ENCODE measurements around the gene ZBTB4. TPM values are rescaled to one million over a fixed set of nuclear protein-coding genes. Genes with fewer than 3 reads are reported as not detected.

The ZBTB4 gene
- total and polyA plus RNA-seq, 9 of the 15 experiments (the other 6 are each of a cell fraction or from before 2014, with no cell fraction given), result 0.92 to 6.9 (median 3.3) TPM

DNA sequence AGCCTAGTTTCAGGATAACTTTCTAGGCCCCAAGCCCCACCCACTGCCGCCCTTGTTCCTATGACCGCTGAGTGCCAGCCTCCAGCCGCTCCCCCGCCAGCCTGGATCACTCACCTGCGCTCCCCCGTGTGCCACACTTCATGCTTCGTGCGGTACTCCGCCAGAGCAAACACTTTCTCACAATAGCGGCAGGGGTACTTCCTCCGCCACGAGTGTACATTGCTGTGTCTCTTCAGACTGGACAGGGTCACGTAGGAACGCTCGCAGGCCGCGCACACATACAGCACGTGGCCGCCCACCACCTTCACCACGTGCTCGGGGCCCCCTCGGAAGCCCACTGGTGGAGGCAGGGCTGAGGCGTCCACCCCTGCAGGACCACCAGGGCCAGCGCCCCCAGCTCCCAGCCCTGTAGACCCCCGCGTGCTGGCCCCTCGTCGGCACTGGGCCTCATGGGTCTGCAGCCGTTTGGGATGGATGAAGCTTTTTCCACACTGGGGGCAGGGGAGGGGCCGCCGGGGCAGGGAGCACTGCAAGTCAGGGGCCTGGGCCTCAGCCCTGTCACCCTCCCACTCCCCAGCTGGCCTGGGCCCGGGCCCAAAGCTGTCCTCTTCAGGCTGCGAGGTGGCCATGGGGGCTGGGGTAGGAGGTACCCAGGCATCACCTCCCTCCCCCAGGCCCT, 13.7 kb downstream of the ZBTB4 start:
- ChIA-PET CTCF (ENCODE audit: low intra/inter-chr PET ratio) (no interaction called here), POLR2A (interaction anchor here (0.5 to 2.0 kb wide), 5 partner anchors 9 to 21 kb away, joined by 3 to 6 read pairs (median 4); no protein-coding TSS in a partner anchor)
- Histone ChIP-seq H4K20me1 (replicated peaks; ENCODE audit: control insufficient read depth, insufficient read depth, low read length) (no peaks in the 10 kb centered on the region), H3K27me3 (ENCODE audit: control insufficient read depth in 2 of 2, insufficient read depth in 2 of 2, low read length in 2 of 2) (no peaks in the 10 kb centered on the region), H3K9ac (ENCODE audit: insufficient read depth in 1 of 2, low read depth in 2 of 2, low read length in 2 of 2) (no peak overlapping the region), H3K4me2 (ENCODE audit: insufficient read depth, low read length) (no peak overlapping the region), H3K27ac (ENCODE audit: extremely low read depth, low read depth, low read length) (no peak overlapping the region), H3K4me1 (replicated peaks in 1 of 2; ENCODE audit: control insufficient read depth in 2 of 2, insufficient read depth in 2 of 2, low read length in 2 of 2) (peaks cover 8 to 29% of the 10 kb centered on the region in 2 experiments), H3K9me1 (ENCODE audit: control insufficient read depth, insufficient read depth, low read length) (no peaks in the 10 kb centered on the region), H2AFZ (ENCODE audit: low read depth, low read length) (no peak overlapping the region), H3K9me3 (replicated peaks; ENCODE audit: control insufficient read depth, insufficient read depth, low read depth, low read length) (no peaks in the 10 kb centered on the region), H3K4me3 (no peak overlapping the region), H3K36me3 (ENCODE audit: control insufficient read depth, insufficient read depth, low read length) (peaks cover 37% of the 10 kb centered on the region; the same call in 1 of the 3 replicates), H3K79me2 (ENCODE audit: control insufficient read depth, insufficient read depth, low read length) (peaks cover 9% of the 10 kb centered on the region)
- in situ Hi-C loops (cut with MboI), result no loop called here
- intact Hi-C loops (cut with micrococcal nuclease), result no loop called here
- 95% methylated on average over 13 of the region's 33 CpGs for WGBS (ENCODE audit: insufficient coverage, low coverage, missing lambda C conversion rate)
- BruUV-seq (replicated peaks), result no TSS peak
- no peak for ATAC-seq
- no peak for FAIRE-seq
- no peak for DNase-seq (ENCODE audit: extremely low read depth in 1 of 4, low spot score in 3 of 4)
- TF ChIP-seq POLR2G (IDR thresholded peaks at IDR 0.05; ENCODE audit: low read depth, low read length) (peak; percentile 25; the same call in 1 of the 2 replicates), ZNF384 (IDR thresholded peaks at IDR 0.05; ENCODE audit: low read depth, low read length) (no peak), ZBTB1 (CRISPR knock-in tag; IDR thresholded peaks at IDR 0.05; ENCODE audit: borderline replicate concordance, low read depth) (no peak), ILK (tag; IDR thresholded peaks at IDR 0.05; ENCODE audit: borderline replicate concordance, low read depth) (no peak)
- TF ChIP-seq, protein P1, sequence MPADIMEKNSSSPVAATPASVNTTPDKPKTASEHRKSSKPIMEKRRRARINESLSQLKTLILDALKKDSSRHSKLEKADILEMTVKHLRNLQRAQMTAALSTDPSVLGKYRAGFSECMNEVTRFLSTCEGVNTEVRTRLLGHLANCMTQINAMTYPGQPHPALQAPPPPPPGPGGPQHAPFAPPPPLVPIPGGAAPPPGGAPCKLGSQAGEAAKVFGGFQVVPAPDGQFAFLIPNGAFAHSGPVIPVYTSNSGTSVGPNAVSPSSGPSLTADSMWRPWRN (IDR thresholded peaks at IDR 0.05; ENCODE audit: low read depth), result no peak
